ENCODE measurements around the gene DCTN4.

DCTN4 gene

DNA sequence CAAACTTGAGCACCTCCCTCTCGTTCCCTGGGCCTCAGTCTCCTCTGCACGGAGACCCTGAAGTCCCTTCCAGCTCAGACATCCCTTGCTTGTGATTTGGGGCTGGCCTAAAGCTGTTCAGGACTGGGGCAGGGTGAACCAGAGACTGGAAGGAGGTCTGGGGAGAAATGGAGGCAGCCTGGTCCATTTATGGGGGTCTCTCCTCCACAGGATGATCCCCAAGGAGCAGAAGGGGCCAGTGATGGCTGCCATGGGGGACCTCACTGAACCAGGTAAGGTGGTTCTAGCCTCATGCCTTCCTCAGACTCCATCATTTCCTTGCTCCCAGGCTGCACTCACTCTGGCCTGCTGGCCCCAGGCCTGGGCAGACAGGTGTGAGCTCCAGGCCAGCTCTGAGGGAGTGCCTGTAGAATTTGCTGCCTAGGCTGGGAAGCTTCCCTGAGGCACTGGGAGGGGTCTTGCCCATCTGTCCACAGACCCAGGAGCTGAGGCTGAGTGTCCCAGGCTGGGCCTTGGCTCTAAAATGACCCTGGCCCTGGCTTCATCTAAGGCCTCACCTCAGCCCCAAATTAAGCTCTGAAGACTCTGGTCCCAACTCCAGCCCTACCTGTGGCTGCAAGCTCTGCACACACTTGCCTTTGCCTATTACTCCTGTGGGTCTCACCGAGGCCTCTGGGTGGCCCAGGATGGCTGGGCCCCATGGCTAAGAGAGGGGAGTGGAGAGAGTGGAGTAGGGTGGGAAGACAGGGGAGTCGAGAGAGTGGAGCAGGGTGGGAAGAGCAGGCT is 95.9 kb downstream of the DCTN4 start:
- no peak for DNase-seq

DNA sequence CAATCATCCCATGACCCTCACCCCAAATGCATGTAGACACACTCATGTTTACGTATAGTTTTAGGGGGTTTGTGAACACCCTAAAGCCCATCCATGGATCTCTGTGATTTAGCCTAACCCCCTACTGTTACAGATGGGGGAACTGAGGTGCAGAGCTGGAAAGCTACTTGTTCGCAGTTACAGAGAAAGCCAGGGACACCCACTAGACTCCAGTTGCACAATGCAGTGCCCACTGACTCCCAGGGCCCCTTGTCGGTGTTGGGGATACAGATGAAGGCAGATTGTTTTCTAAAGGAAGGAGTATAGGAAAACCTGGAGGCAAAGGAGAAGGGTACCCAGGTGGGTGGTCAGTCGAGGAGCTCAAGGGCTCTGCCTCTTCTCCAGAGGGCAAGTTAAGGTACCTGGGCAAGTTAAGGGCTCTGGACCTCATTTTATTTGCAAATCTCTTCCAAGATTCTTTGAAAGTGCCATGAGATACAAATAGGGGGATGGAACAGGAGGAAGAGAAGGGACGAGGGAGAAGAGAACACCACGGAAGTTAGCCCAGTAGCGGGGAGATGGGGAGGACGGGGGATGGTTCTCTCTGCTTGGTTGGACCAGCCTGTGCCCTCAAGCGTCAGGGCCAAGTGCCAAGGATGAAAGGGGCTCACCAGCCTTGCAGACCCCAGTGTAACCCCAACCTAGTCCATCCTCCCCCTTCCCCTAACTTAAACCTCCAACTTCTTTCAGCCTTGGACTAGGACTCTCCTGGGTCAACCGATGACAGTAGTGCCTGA is 96.8 kb downstream of the DCTN4 start:
- DNase-seq: no peak

DNA sequence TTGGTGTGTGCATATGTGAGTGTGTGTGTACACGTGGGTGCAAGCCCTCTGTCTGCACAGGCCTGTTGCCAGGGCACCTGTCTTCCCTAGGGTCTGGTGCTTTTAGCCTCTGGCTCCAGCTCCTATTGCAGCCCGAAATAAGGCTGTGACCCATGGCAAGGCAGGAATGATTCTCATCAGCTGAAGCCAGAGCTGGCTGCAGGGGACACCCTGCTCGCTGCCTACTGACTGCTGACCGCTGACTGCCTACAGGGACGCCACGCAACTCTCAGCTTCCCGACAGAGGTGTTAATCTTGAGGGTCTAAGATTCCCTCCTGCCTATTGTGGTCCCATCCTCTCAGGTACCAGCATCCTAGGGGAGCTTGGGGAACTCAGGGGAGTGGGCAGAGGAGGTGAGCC is 97.7 kb downstream of the DCTN4 start, which contains the start of gene MYOZ3:
Gene MYOZ3 (plus strand): TSS at position 166 of the 400 bp plus-strand sequence. CDS start 1,691 bp downstream, outside the sequence.
- DNase-seq: no peak

DNA sequence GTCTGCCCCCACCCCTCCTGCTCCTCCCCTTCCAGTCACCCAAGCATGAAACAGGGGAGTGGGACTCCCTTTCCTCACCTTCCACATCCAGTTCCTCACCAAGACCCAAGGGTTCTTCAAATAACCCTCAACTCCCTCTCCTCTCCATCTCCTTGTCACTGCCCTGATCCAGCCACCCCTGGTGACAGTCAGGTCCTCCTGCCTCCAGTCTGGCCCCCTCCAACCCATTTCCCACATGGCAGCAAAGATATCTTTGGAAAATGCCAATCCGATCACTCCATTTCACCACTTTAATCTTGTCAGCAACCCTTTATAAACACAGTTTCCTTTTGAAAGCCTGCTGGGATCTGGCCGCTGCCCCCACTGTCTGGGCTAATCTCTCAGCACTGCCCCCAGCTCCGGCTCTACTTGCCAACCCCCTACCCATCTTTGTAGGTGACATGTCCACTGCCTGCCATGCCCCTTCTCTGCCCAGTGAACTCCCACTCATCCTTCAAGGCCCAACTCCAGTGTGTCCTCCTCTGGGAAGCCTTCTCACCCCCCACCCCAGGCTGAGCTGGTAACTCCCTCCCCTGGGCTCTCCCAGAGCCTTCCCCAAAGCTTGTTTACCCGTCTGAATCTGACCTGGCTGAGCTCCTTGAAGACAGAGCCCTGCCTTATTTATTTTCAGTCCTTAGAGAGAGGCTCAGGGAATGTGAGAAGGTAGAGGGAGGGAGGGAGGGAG is 98.5 kb downstream of the DCTN4 start:
- DNase-seq: no peak

DNA sequence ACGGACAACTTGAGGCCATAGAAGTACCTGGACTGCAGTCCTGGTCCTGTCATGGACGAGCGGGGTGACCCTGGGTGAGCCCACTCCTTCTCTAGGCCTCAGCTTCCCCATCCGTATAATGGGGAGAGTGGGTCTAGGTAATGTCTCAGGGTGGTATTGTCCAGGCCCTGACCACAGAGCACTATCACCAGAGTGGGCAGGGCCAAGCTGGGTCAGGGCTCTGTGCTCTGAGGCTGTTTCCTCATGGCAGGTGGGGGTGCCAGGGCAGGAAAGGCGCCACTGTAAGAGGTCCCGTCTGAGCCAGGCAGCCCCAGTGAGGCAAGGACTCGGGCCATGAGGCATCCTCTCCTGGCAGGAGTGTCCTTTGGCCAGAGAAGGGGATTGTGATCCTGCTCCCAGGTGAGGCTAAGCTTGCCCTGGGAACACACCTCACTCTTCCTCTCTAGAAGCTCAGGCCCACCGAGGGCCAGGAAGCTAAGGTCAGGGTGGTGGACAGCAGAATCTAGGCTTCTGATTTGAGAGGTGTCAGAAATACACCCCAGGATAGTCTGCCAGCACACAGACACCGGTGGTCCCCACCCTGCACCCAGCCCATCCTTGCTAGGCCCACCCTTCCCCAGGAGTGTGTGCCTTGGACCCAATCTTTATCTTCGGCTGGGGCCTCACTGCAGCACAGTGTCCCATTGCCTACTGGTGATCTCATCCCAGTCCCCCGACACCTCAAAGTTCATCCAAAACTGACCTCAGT is 99.3 kb downstream of the DCTN4 start:
- DNase-seq: no peak

DNA sequence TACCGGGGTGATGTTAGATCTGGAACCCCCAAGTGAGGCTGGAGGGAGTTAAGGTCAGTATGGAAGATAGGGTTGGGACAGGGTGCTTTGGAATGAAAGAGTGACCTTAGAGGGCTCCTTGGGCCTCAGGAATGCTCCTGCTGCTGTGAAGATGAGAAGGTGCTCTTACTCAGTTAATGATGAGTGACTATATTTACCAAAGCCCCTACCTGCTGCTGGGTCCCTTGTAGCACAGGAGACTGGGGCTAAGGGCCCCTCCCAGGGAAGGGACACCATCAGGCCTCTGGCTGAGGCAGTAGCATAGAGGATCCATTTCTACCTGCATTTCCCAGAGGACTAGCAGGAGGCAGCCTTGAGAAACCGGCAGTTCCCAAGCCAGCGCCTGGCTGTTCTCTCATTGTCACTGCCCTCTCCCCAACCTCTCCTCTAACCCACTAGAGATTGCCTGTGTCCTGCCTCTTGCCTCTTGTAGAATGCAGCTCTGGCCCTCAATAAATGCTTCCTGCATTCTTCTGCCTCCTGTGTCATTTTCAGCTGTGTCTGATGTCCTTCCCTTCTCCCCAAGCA is 100.0 kb downstream of the DCTN4 start:
- no peak for DNase-seq

Data from activated CD8-positive, alpha-beta memory T cell treated with anti-CD3 and anti-CD28 coated beads, Interleukin-2, amount 50 U/mL, for 48 hours (primary cell).